Endothelial cell of umbilical vein (primary cell): ENCODE data around the gene TFG. TPM values are rescaled to one million over a fixed set of nuclear protein-coding genes. Genes with fewer than 3 reads are reported as not detected.

Experiments used
- BruUV-seq: library from RNA; stranded (reverse); fragments of 400-500 nt; replicated peaks from 2 replicates; lab custom pipeline; 2021; lab: Mats Ljungman, UMichigan
- CTCF ChIA-PET: fragments of 300-600, 350-600 bp; sonication (Branson Sonifier 250); formaldehyde crosslinking; loops from one replicate; lab custom pipeline; 2021; ENCODE audit warnings: antibody characterized with exemption, inconsistent platforms; lab: Charles Lee
- POLR2A ChIA-PET: fragments of 300-600, 350-600 bp; sonication (Branson Sonifier 250); formaldehyde crosslinking; loops from one replicate; lab custom pipeline; 2021; ENCODE audit warnings: antibody characterized with exemption, inconsistent platforms; lab: Charles Lee
- DNase-seq: peaks from one replicate; pipeline ENCODE4 v3.0.0-alpha.2; 2011; ENCODE audit warnings: low read depth, low spot score
- FAIRE-seq: peaks from 2 replicates; lab custom pipeline; 2011; peaks lifted over from hg19 to GRCh38; lab: Jason Lieb, UNC
- H2AFZ ChIP-seq: 2 replicates; pipeline ENCODE4 v1.6.0; 2012; ENCODE audit warnings: low read depth, low read length, control low read depth, inconsistent platforms
- H3K27ac ChIP-seq: 2 replicates; pipeline ENCODE4 v1.5.1; 2011; ENCODE audit warnings: low read depth, mild to moderate bottlenecking, control low read depth, low read length, moderate library complexity; ENCODE audit not compliant: insufficient read depth
- H3K27me3 ChIP-seq, 2 experiments: 2 replicates each; pipeline versions ENCODE4 v1.6.0 to v1.6.1; 2011; ENCODE audit warnings: low read length in 2 of 2, mixed read lengths in 1 of 2; ENCODE audit not compliant: control insufficient read depth in 2 of 2, insufficient read depth in 2 of 2
- H3K36me3 ChIP-seq, 2 experiments: 2 replicates in 1 of 2; 3 replicates in 1 of 2; pipeline ENCODE4 v1.5.1; 2011; ENCODE audit warnings: low read length in 2 of 2, mild to moderate bottlenecking in 1 of 2, moderate library complexity in 1 of 2; ENCODE audit not compliant: control insufficient read depth in 2 of 2, insufficient read depth in 2 of 2; ENCODE audit errors: extremely low read depth in 1 of 2
- H3K4me1 ChIP-seq: 3 replicates; pipeline ENCODE4 v1.5.1; 2011; ENCODE audit warnings: mild to moderate bottlenecking, low read length; ENCODE audit not compliant: control insufficient read depth, insufficient read depth; ENCODE audit errors: extremely low read depth
- H3K4me2 ChIP-seq: 2 replicates; pipeline ENCODE4 v1.6.1; 2011; ENCODE audit warnings: low read length, control low read depth, mixed read lengths; ENCODE audit not compliant: insufficient read depth
- H3K4me3 ChIP-seq, 3 experiments: fragments of 200-600 bp in 1 of 3; sonication (generic), shearing (Covaris generic) in 1 of 3; replicated peaks in 1 of 3; 2 replicates each; pipeline ENCODE4 v1.5.1; 2011 to 2016; ENCODE audit warnings: control low read depth in 3 of 3, low read length in 3 of 3, mild to moderate bottlenecking in 2 of 3, inconsistent platforms in 1 of 3, low read depth in 1 of 3, moderate library complexity in 1 of 3; ENCODE audit not compliant: insufficient read depth in 1 of 3
- H3K79me2 ChIP-seq: 2 replicates; pipeline ENCODE4 v1.6.0; 2012; ENCODE audit warnings: low read length, inconsistent platforms; ENCODE audit not compliant: control insufficient read depth, insufficient read depth
- H3K9ac ChIP-seq: replicated peaks from 2 replicates; pipeline ENCODE3; 2011; ENCODE audit warnings: low read length, control low read depth; ENCODE audit not compliant: insufficient read depth; ENCODE audit errors: extremely low read depth
- H3K9me1 ChIP-seq: replicated peaks from 3 replicates; pipeline ENCODE4 v1.6.0; 2011; ENCODE audit warnings: mild to moderate bottlenecking, low read length; ENCODE audit not compliant: control insufficient read depth, insufficient read depth; ENCODE audit errors: extremely low read depth
- H3K9me3 ChIP-seq: replicated peaks from 2 replicates; pipeline ENCODE4 v1.5.1; 2012; ENCODE audit warnings: low read length, inconsistent platforms; ENCODE audit not compliant: control insufficient read depth, insufficient read depth
- H4K20me1 ChIP-seq: replicated peaks from 2 replicates; pipeline ENCODE3; 2011; ENCODE audit warnings: mild to moderate bottlenecking, low read length; ENCODE audit not compliant: control insufficient read depth, insufficient read depth; ENCODE audit errors: extremely low read depth
- CTCF ChIP-seq, 2 donors: IDR thresholded peaks; 1 replicate in 1 of 2; 2 replicates in 1 of 2; pipeline ENCODE4 v1.5.1; 2011; ENCODE audit warnings: low read length in 2 of 2, mild to moderate bottlenecking in 2 of 2, moderate library complexity in 2 of 2, control low read depth in 1 of 2, inconsistent platforms in 1 of 2, low read depth in 1 of 2; ENCODE audit not compliant: insufficient read depth in 1 of 2; ENCODE audit errors: extremely low read depth in 1 of 2
- EZH2 ChIP-seq: IDR thresholded peaks from 2 replicates; pipeline ENCODE4 v1.6.1; 2012; ENCODE audit warnings: borderline replicate concordance, low read depth, mild to moderate bottlenecking, moderate library complexity, low read length, inconsistent platforms; ENCODE audit not compliant: severe bottlenecking
- FOS ChIP-seq: IDR thresholded peaks from 2 replicates; pipeline ENCODE4 v1.6.1; 2011; ENCODE audit warnings: mild to moderate bottlenecking, low read length, moderate library complexity, borderline replicate concordance; ENCODE audit not compliant: insufficient read depth
- GATA2 ChIP-seq: IDR thresholded peaks from 2 replicates; pipeline ENCODE4 v1.7.0; 2011; ENCODE audit warnings: low read depth, mild to moderate bottlenecking, moderate library complexity, mixed read lengths, low read length; ENCODE audit not compliant: insufficient read length, insufficient read depth
- JUN ChIP-seq: IDR thresholded peaks from 2 replicates; pipeline ENCODE4 v1.6.1; 2011; ENCODE audit warnings: borderline replicate concordance, low read depth; ENCODE audit not compliant: insufficient read length, insufficient read depth
- MAX ChIP-seq: IDR thresholded peaks from 2 replicates; pipeline ENCODE4 v1.6.1; 2011; ENCODE audit not compliant: insufficient read depth, insufficient read length
- MYC ChIP-seq: IDR thresholded peaks from one replicate; pipeline ENCODE4 v1.6.1; 2011; ENCODE audit warnings: mild to moderate bottlenecking, low read depth, low read length
- POLR2A ChIP-seq: IDR thresholded peaks from 2 replicates; pipeline ENCODE4 v1.6.1; 2012; ENCODE audit warnings: low read depth, mild to moderate bottlenecking, control low read depth, low read length
- POLR2AphosphoS5 ChIP-seq: IDR thresholded peaks from 2 replicates; pipeline ENCODE4 v1.6.1; 2012; ENCODE audit warnings: low read depth, mild to moderate bottlenecking, control low read depth, low read length, moderate library complexity; ENCODE audit not compliant: insufficient read depth
- dilution Hi-C: fragments of 300-500 bp; cut with MboI; formaldehyde crosslinking; loops from one replicate; pipeline ENCODE4 v1.15.0; 2019; ENCODE audit warnings: low sequenced_read_pairs; ENCODE audit not compliant: extremely low pct_ligation_motif_present
- intact Hi-C: fragments of 100-400 bp; cut with micrococcal nuclease; formaldehyde crosslinking; loops from one replicate; pipeline ENCODE4 v1.10.0; 2022
- polyA plus RNA-seq, 4 experiments: library from polyadenylated mRNA; depleted of rRNA in 3 of 4; stranded (reverse) in 3 of 4; unstranded in 1 of 4; fragments of >200 nt; gene quantifications; 2 replicates each; pipeline versions ENCODE4 v1.2.1 to v1.2.3, GENCODE V29; 2011 to 2012; ENCODE audit warnings: missing spikeins in 1 of 4
- total RNA-seq: library from RNA; stranded (reverse); gene quantifications from 2 replicates; pipeline ENCODE4 v1.2.3, GENCODE V29; 2021

Gene TFG
- total and polyA plus RNA-seq, 2 donors (not counting 3 experiments of a cell fraction or from before 2014, with no cell fraction given), result 106 to 154 TPM

- dilution Hi-C loops, result no loop called here
- Histone ChIP-seq H3K4me3 (no peak overlapping the region), H3K9me1 (no peaks in the 10 kb centered on the region), H3K79me2 (no peaks in the 10 kb centered on the region), H3K4me2 (no peak overlapping the region), H3K9ac (no peak overlapping the region), H3K27ac (no peak overlapping the region), H4K20me1 (no peaks in the 10 kb centered on the region), H3K27me3 (peaks cover 11 to 29% of the 10 kb centered on the region in 2 experiments), H3K4me1 (no peaks in the 10 kb centered on the region), H2AFZ (no peak overlapping the region), H3K9me3 (no peaks in the 10 kb centered on the region), H3K36me3 (no peaks in the 10 kb centered on the region)
- FAIRE-seq (no peak), DNase-seq (no peak)
- POLR2A ChIA-PET, result no interaction called here
- BruUV-seq, result no TSS peak
- intact Hi-C loops, result no loop called here
- TF ChIP-seq POLR2A, result no peak
- no peak for TF ChIP-seq CTCF (IDR thresholded peaks at IDR 0.05; ENCODE audit: extremely low read depth in 1 of 2, insufficient read depth in 1 of 2, low read depth in 1 of 2, low read length in 2 of 2)
- CTCF ChIA-PET, result interaction anchor here (0.9 kb wide), 1 partner anchor 47 kb away, joined by 3 read pairs; no protein-coding TSS in a partner anchor
These were observed 10.6 kb upstream of the TFG start for GRCh38 chr3:100698736-100699135.

- H3K79me2 ChIP-seq, result no peaks in the 10 kb centered on the region
- H3K27me3 ChIP-seq, result peaks cover 5 to 16% of the 10 kb centered on the region in 2 experiments
- H3K4me3 ChIP-seq, result no peak overlapping the region
- H3K4me1 ChIP-seq, result no peaks in the 10 kb centered on the region
- no peak overlapping the region for H3K9ac ChIP-seq
- no peak overlapping the region for H3K27ac ChIP-seq
- no TSS peak for BruUV-seq
- FAIRE-seq (no peak), DNase-seq (no peak)
- intact Hi-C loops, result loop anchor here (10.0 kb wide), 1 partner anchor 206 kb away; the partner anchor contains the start of gene TMEM45A
- POLR2A ChIA-PET, result no interaction called here
- dilution Hi-C loops, result no loop called here
- CTCF ChIA-PET, result no interaction called here
- no peaks in the 10 kb centered on the region for H3K9me1 ChIP-seq
- no peaks in the 10 kb centered on the region for H3K9me3 ChIP-seq
- no peak overlapping the region for H3K4me2 ChIP-seq
- no peaks in the 10 kb centered on the region for H3K36me3 ChIP-seq
- no peaks in the 10 kb centered on the region for H4K20me1 ChIP-seq
- no peak overlapping the region for H2AFZ ChIP-seq
- TF ChIP-seq EZH2 (no peak), CTCF (IDR thresholded peaks at IDR 0.05; ENCODE audit: extremely low read depth in 1 of 2, insufficient read depth in 1 of 2, low read depth in 1 of 2, low read length in 2 of 2) (no peak), POLR2A (no peak), JUN (no peak), MYC (no peak), MAX (no peak), POLR2AphosphoS5 (no peak), FOS (no peak), GATA2 (no peak)
These were observed 8.6 kb upstream of the TFG start for GRCh38 chr3:100700708-100701107.
